HFF-Myc (cell line): Measurements from ENCODE around the gene ATG9A.

Source experiments
- DNase-seq: peaks from one replicate; pipeline ENCODE4 v3.0.0-alpha.2; 2011; ENCODE audit warnings: low read depth; ENCODE audit errors: extremely low read depth
- H3K4me3 ChIP-seq: replicated peaks from 2 replicates; pipeline ENCODE4 v1.5.1; 2011; ENCODE audit warnings: low read depth, mild to moderate bottlenecking, control low read depth, low read length
- CTCF ChIP-seq: IDR thresholded peaks from 2 replicates; pipeline ENCODE4 v1.5.1; 2012; ENCODE audit warnings: mild to moderate bottlenecking, low read depth, low read length, control low read depth; ENCODE audit errors: missing control alignments

ATG9A gene

GRCh38 chr2:219272995-219273394, 43.6 kb upstream of the ATG9A start:
- no peak for TF ChIP-seq CTCF
- no peak overlapping the region for H3K4me3 ChIP-seq
- DNase-seq = no peak

- H3K4me3 ChIP-seq = no peak overlapping the region
- DNase-seq = no peak
- TF ChIP-seq CTCF = no peak
Measured at GRCh38 chr2:219272356-219272755, 42.9 kb upstream of the ATG9A start.

GRCh38 chr2:219271021-219271420, 41.6 kb upstream of the ATG9A start:
- DNase-seq = no peak
- TF ChIP-seq CTCF = no peak
- no peak overlapping the region for H3K4me3 ChIP-seq

GRCh38 chr2:219270055-219270372, 40.6 kb upstream of the ATG9A start:
- DNase-seq = no peak
- no peak overlapping the region for H3K4me3 ChIP-seq
- TF ChIP-seq CTCF = no peak

GRCh38 chr2:219269362-219270054, 40.1 kb upstream of the ATG9A start:
- no peak for DNase-seq

GRCh38 chr2:219268294-219268693, 38.9 kb upstream of the ATG9A start:
- no peak overlapping the region for H3K4me3 ChIP-seq
- no peak for TF ChIP-seq CTCF
- DNase-seq = no peak

More at GRCh38 chr2:219269362-219270054, 40.1 kb upstream of the ATG9A start:
- no peak for TF ChIP-seq CTCF
- H3K4me3 ChIP-seq = no peak overlapping the region

- no peak for DNase-seq
- no peak overlapping the region for H3K4me3 ChIP-seq
- TF ChIP-seq CTCF = no peak
Measured at GRCh38 chr2:219266886-219267285, 37.5 kb upstream of the ATG9A start.
